Ishikawa (cell line): ENCODE results near the gene MARCHF10.

Source experiments
- CEBPB ChIP-seq: IDR thresholded peaks from 2 replicates; pipeline ENCODE4 v1.6.1; 2012
- CREB1 ChIP-seq: IDR thresholded peaks from 2 replicates; pipeline ENCODE4 v1.6.1; 2012; ENCODE audit warnings: low read depth
- EP300 ChIP-seq: IDR thresholded peaks from 2 replicates; pipeline ENCODE4 v1.6.1; 2012; ENCODE audit warnings: borderline replicate concordance
- FOXM1 ChIP-seq: IDR thresholded peaks from 2 replicates; pipeline ENCODE4 v1.6.1; 2012; ENCODE audit warnings: low read depth, borderline replicate concordance
- NFIC ChIP-seq: IDR thresholded peaks from 2 replicates; pipeline ENCODE4 v1.6.1; 2012
- RAD21 ChIP-seq: IDR thresholded peaks from 2 replicates; pipeline ENCODE4 v1.6.1; 2012; ENCODE audit warnings: low read depth
- TAF1 ChIP-seq: IDR thresholded peaks from 2 replicates; pipeline ENCODE4 v1.6.1; 2012; ENCODE audit warnings: low read depth, mild to moderate bottlenecking
- TCF12 ChIP-seq: IDR thresholded peaks from 2 replicates; pipeline ENCODE4 v1.6.1; 2012; ENCODE audit warnings: low read depth
- TEAD4 ChIP-seq: IDR thresholded peaks from 2 replicates; pipeline ENCODE4 v1.6.1; 2012
- YY1 ChIP-seq: IDR thresholded peaks from 2 replicates; pipeline ENCODE4 v1.6.1; 2012; ENCODE audit warnings: low read depth
- ZBTB7A ChIP-seq: IDR thresholded peaks from 2 replicates; pipeline ENCODE4 v1.6.1; 2012; ENCODE audit warnings: low read depth
- TF ChIP-seq, protein P1 (sequence below): IDR thresholded peaks from 2 replicates; pipeline ENCODE4 v1.6.1; 2012
- TF ChIP-seq, protein P2 (sequence below): IDR thresholded peaks from 2 replicates; pipeline ENCODE4 v1.6.1; 2012
- TF ChIP-seq, protein P3 (sequence below): IDR thresholded peaks from 2 replicates; pipeline ENCODE4 v1.6.1; 2012; ENCODE audit warnings: low read depth, mild to moderate bottlenecking

DNA sequence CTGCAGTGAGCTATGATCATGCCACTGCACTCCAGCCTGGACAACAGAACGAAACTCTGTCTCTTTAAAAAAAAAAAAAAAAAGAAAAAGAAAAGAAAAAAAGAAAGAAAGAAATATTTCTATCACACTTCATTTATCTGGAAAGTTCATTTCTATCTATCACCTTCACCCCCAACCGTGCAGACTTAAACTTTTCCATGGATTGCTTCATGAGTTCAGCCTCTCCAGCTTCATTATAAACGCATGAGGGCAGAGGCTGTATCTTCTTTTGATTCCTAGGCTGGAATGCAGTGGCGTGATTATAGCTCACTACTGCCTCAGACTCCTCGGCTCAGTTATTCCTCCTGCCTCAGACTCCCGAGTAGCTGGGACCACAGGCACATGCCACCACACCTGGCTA is 152.5 kb downstream of the MARCHF10 start:
- TF ChIP-seq, protein P1, sequence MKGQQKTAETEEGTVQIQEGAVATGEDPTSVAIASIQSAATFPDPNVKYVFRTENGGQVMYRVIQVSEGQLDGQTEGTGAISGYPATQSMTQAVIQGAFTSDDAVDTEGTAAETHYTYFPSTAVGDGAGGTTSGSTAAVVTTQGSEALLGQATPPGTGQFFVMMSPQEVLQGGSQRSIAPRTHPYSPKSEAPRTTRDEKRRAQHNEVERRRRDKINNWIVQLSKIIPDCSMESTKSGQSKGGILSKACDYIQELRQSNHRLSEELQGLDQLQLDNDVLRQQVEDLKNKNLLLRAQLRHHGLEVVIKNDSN = no peak
- no peak for TF ChIP-seq TAF1
- no peak for TF ChIP-seq RAD21
- TF ChIP-seq TEAD4 = no peak
- TF ChIP-seq, protein P2, sequence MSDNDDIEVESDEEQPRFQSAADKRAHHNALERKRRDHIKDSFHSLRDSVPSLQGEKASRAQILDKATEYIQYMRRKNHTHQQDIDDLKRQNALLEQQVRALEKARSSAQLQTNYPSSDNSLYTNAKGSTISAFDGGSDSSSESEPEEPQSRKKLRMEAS = no peak
- TF ChIP-seq ZBTB7A = no peak
- TF ChIP-seq CEBPB = no peak
- TF ChIP-seq, protein P3, sequence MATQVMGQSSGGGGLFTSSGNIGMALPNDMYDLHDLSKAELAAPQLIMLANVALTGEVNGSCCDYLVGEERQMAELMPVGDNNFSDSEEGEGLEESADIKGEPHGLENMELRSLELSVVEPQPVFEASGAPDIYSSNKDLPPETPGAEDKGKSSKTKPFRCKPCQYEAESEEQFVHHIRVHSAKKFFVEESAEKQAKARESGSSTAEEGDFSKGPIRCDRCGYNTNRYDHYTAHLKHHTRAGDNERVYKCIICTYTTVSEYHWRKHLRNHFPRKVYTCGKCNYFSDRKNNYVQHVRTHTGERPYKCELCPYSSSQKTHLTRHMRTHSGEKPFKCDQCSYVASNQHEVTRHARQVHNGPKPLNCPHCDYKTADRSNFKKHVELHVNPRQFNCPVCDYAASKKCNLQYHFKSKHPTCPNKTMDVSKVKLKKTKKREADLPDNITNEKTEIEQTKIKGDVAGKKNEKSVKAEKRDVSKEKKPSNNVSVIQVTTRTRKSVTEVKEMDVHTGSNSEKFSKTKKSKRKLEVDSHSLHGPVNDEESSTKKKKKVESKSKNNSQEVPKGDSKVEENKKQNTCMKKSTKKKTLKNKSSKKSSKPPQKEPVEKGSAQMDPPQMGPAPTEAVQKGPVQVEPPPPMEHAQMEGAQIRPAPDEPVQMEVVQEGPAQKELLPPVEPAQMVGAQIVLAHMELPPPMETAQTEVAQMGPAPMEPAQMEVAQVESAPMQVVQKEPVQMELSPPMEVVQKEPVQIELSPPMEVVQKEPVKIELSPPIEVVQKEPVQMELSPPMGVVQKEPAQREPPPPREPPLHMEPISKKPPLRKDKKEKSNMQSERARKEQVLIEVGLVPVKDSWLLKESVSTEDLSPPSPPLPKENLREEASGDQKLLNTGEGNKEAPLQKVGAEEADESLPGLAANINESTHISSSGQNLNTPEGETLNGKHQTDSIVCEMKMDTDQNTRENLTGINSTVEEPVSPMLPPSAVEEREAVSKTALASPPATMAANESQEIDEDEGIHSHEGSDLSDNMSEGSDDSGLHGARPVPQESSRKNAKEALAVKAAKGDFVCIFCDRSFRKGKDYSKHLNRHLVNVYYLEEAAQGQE = no peak
- TF ChIP-seq CREB1 = no peak
- TF ChIP-seq NFIC = no peak
- no peak for TF ChIP-seq EP300
- TF ChIP-seq YY1 = no peak
- TF ChIP-seq TCF12 = no peak
- TF ChIP-seq FOXM1 = no peak
